ENCODE measurements around the gene ADM. TPM values are rescaled to one million over a fixed set of nuclear protein-coding genes. Genes with fewer than 3 reads are reported as not detected.

The ADM gene
- total RNA-seq, 1 experiment from 2014 or later = 263 TPM

DNA sequence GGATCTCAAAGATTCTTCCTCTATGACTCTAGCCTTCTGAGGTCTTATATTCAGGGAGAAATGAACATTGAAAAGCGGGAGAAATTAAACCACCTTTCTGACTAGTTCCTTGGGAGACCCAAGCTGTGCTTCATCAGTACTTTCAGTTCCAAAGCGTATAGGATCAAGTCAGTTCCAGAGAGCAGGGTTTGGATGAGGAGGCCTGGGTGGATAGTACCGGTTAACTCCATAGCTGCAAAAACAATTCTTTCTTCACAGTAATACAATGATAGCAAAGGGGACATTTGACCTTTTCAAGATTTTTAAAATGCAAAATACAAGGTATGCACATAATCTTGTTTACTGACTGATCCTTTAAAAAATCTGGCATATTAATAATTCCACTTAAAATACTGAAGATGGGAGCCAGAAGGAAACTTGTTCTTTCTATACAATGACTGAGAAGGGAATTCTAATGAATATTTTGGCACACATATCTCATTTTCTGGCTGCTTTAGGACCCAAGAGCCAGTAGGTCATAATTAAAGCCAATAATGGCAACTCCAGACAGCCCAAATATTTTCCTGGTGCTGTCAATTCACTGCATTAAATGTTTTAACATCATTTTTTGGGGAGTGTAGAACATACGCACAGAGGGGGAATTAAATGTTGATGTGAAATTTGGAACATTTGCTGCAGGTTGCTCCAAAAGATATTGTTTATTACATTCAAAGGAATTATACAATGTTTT is 16.0 kb downstream of the ADM start:
- DNase-seq (ENCODE audit: low read depth, low spot score) (no peak), ATAC-seq (no peak)
- no TSS peak for BruUV-seq (replicated peaks)
- Histone ChIP-seq H3K9me3 (ENCODE audit: control insufficient read depth, insufficient read depth, low read depth, low read length) (no peaks in the 10 kb centered on the region), H3K4me1 (ENCODE audit: control insufficient read depth, insufficient read depth, low read length) (peaks cover 88% of the 10 kb centered on the region), H3K27me3 (ENCODE audit: control insufficient read depth, insufficient read depth, low read length) (no peaks in the 10 kb centered on the region), H3K36me3 (ENCODE audit: control insufficient read depth, insufficient read depth, low read length) (no peaks in the 10 kb centered on the region), H3K4me3 (ENCODE audit: low read depth in 2 of 2, low read length in 2 of 2) (no peak overlapping the region), H3K27ac (ENCODE audit: low read length) (peak overlapping the region; percentile 90)
- TF ChIP-seq SIN3A (IDR thresholded peaks at IDR 0.05; ENCODE audit: borderline replicate concordance, insufficient read depth, low read depth, low read length) (no peak), POLR2AphosphoS5 (IDR thresholded peaks at IDR 0.05; ENCODE audit: low read depth, low read length) (no peak)
- TF ChIP-seq, protein P1, sequence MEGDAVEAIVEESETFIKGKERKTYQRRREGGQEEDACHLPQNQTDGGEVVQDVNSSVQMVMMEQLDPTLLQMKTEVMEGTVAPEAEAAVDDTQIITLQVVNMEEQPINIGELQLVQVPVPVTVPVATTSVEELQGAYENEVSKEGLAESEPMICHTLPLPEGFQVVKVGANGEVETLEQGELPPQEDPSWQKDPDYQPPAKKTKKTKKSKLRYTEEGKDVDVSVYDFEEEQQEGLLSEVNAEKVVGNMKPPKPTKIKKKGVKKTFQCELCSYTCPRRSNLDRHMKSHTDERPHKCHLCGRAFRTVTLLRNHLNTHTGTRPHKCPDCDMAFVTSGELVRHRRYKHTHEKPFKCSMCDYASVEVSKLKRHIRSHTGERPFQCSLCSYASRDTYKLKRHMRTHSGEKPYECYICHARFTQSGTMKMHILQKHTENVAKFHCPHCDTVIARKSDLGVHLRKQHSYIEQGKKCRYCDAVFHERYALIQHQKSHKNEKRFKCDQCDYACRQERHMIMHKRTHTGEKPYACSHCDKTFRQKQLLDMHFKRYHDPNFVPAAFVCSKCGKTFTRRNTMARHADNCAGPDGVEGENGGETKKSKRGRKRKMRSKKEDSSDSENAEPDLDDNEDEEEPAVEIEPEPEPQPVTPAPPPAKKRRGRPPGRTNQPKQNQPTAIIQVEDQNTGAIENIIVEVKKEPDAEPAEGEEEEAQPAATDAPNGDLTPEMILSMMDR (IDR thresholded peaks at IDR 0.05) = no peak
- intact Hi-C loops (cut with micrococcal nuclease; ENCODE audit: unreplicated experiment) = loop anchor here (5.0 to 10.0 kb wide), 3 partner anchors 416 to 706 kb away; no protein-coding TSS in a partner anchor
- CTCF ChIA-PET = no interaction called here
- POLR2A ChIA-PET = interaction anchor here (0.7 to 1.0 kb wide), 3 partner anchors 11 to 561 kb away, joined by 4 to 5 read pairs (median 4); partner anchors contain the start of gene ADM
- in situ Hi-C loops (cut with HindIII; ENCODE audit: low pct_unique_long_range_greater_than_20kb, low sequenced_read_pairs) = loop anchor here (25.0 kb wide), 2 partner anchors 459 to 734 kb away; no protein-coding TSS in a partner anchor

DNA sequence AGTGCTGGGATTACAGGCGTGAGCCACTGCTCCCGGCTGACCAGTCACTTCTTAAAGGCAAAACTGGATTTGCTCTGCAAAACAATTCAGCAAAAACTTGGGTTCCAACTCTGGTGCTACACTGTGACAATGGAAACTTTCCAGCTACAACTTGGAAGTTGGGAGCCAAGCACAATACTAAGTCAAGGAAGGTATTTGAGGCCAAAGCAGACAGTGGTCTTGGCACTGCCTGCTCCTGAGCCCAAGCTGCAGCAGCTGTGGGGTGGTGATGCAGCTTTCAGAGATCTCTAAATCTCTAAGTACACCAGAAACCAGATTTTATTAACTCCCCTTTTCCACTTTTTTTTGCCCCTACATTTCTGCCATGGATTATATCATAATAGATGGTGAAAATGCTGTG is 17.5 kb downstream of the ADM start:
- H3K27me3 ChIP-seq (ENCODE audit: control insufficient read depth, insufficient read depth, low read length) = no peaks in the 10 kb centered on the region
- peak overlapping the region; percentile 90 for H3K27ac ChIP-seq (ENCODE audit: low read length)
- in situ Hi-C loops (cut with HindIII; ENCODE audit: low pct_unique_long_range_greater_than_20kb, low sequenced_read_pairs) (loop anchor here (25.0 kb wide), 2 partner anchors 460 to 735 kb away; no protein-coding TSS in a partner anchor), intact Hi-C loops (cut with micrococcal nuclease; ENCODE audit: unreplicated experiment) (loop anchor here (5.0 to 10.0 kb wide), 3 partner anchors 415 to 708 kb away; no protein-coding TSS in a partner anchor)
- no peaks in the 10 kb centered on the region for H3K36me3 ChIP-seq (ENCODE audit: control insufficient read depth, insufficient read depth, low read length)
- BruUV-seq (replicated peaks) = no TSS peak
- no peaks in the 10 kb centered on the region for H3K9me3 ChIP-seq (ENCODE audit: control insufficient read depth, insufficient read depth, low read depth, low read length)
- H3K4me3 ChIP-seq (ENCODE audit: low read depth in 2 of 2, low read length in 2 of 2) = peak overlapping the region in 1 of 2 experiments; percentile 36; a peak in 1 of 4 replicates
- peaks cover 88% of the 10 kb centered on the region for H3K4me1 ChIP-seq (ENCODE audit: control insufficient read depth, insufficient read depth, low read length)
- DNase-seq (ENCODE audit: low read depth, low spot score) = no peak
- ATAC-seq = peak; percentile 7; the same call in 1 of the 2 replicates
- ChIA-PET CTCF (no interaction called here), POLR2A (interaction anchor here (0.5 kb wide), 1 partner anchor 17 kb away, joined by 8 read pairs; the partner anchor contains the start of gene ADM)
- no peak for TF ChIP-seq POLR2AphosphoS5 (IDR thresholded peaks at IDR 0.05; ENCODE audit: low read depth, low read length)
- TF ChIP-seq SIN3A (IDR thresholded peaks at IDR 0.05; ENCODE audit: borderline replicate concordance, insufficient read depth, low read depth, low read length) = no peak
- TF ChIP-seq, protein P1 (IDR thresholded peaks at IDR 0.05) = no peak
- TF ChIP-seq, protein P2, sequence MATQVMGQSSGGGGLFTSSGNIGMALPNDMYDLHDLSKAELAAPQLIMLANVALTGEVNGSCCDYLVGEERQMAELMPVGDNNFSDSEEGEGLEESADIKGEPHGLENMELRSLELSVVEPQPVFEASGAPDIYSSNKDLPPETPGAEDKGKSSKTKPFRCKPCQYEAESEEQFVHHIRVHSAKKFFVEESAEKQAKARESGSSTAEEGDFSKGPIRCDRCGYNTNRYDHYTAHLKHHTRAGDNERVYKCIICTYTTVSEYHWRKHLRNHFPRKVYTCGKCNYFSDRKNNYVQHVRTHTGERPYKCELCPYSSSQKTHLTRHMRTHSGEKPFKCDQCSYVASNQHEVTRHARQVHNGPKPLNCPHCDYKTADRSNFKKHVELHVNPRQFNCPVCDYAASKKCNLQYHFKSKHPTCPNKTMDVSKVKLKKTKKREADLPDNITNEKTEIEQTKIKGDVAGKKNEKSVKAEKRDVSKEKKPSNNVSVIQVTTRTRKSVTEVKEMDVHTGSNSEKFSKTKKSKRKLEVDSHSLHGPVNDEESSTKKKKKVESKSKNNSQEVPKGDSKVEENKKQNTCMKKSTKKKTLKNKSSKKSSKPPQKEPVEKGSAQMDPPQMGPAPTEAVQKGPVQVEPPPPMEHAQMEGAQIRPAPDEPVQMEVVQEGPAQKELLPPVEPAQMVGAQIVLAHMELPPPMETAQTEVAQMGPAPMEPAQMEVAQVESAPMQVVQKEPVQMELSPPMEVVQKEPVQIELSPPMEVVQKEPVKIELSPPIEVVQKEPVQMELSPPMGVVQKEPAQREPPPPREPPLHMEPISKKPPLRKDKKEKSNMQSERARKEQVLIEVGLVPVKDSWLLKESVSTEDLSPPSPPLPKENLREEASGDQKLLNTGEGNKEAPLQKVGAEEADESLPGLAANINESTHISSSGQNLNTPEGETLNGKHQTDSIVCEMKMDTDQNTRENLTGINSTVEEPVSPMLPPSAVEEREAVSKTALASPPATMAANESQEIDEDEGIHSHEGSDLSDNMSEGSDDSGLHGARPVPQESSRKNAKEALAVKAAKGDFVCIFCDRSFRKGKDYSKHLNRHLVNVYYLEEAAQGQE (IDR thresholded peaks at IDR 0.05; ENCODE audit: insufficient read depth in 1 of 2, low read depth in 2 of 2, low read length in 1 of 2) = no peak
- TF ChIP-seq TCF7L2 (IDR thresholded peaks at IDR 0.05; ENCODE audit: low read depth, low read length) = no peak

All from Panc1 (cell line).